NCI-H2227 (cell line): ENCODE data around the gene DCC.
A peak's percentile ranks its signal among the peaks of the same experiment; 100 is the strongest.

Experiments
- DNase-seq: peaks from one replicate; lab custom pipeline; 2025; ENCODE audit not compliant: unreplicated experiment; lab: John Stamatoyannopoulos, UW

The DCC gene

DNA sequence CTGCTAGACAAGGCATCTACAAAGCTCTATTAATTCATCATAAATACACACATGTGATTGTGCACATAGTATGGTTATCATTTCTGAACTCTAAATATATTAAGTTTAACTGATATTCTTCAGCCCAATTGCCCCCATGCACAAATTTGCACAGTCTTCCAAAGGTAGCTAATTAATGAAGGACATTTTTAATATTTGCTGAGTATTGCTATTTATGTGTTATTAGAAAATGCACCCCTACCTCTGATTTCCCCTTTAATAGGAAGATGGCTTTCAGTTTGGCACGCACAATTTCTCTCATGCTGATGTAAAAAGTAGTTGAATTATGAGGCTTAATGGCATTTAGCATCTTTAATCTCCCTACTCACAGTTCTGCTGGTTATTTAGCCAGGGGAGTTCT lies 242.1 kb downstream of the DCC start:
- DNase-seq, result no peak

DNA sequence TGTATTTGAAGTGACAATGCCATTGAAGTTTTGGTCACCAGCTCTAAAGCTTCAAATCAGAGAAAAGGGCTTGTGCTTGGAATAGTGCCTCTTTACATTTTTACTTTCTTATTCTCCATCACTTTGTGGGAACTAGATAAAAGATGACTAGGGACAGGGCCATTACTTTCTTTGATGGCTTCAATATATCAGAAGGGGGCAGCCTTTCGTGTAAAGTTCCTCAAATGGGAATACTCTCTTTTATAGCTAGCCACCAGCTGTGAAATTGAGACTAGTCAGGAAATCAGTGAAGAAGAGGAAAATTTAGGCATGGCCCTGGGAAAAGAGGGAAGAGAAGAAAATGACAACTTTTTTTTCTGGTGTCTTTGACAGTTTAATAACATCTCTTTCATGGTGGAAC lies 242.5 kb downstream of the DCC start:
- no peak for DNase-seq

DNA sequence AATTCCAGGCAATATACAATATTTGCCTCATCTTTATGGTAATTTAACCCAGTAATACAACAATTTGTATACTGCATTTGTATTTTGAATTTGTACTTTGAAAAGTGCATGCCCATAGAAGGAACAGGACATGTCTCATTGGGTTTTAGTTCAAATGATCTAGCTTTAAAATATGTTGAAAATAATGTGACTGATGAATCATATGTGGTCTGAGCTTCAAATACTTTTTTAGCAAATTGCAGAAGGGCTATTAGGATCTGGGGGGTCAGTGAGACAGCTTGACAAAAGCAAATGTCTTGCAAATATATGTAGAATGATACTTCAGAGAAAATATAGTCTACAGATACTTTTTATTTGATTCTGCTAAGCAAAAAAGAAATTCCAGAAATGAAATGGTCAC lies 248.9 kb downstream of the DCC start:
- no peak for DNase-seq

DNA sequence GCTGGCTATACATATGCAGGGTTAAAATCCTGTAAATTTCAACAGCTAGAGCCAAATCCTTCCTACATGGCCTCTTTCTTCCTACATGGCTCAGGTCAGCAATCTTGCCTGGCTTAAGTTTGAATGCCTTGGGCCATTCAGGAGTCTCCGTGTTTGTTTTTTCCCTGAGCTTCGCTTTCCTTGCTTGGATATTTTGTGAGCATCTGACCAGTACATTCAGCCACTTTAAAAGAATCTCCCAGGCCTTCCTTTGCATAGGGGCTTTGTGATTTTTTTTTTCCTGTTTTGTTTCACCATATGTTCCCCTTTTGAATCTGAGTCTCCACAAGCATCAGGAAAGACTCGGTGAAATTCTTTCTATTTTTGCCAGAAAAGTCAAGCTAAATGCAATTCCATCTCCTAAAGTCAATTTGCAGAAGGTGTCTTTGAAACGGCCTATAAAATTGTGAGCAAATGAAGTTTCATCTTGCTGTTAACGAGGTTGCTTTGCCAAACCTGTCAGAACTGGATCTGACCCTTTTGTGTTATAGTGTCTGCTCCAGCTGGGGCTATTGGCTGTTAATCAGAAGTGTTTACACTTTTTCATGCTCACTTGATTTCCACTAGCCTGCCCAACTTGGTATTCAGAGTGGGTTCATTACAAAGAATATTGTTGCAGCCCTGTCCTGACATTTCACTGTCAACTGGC lies 256.9 kb downstream of the DCC start:
- no peak for DNase-seq

DNA sequence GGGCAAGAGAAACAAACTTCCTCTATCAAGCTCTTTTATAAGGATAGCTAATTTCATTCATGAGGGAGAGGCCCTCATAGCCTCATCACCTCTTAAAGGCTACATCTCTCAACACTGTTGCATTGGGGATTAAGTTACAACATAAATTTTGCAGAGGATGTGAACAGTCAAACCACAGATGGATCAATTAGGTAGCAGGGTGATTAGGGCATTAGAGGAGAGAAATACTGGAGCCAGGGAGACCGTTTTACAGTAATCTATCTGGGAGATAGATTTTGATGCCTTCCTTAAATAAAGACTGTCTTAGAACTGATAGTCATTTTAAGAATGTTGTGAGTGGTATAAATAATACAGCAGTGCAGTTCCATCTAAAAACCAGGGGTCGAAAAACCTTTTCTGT lies 258.9 kb downstream of the DCC start:
- DNase-seq, result no peak

DNA sequence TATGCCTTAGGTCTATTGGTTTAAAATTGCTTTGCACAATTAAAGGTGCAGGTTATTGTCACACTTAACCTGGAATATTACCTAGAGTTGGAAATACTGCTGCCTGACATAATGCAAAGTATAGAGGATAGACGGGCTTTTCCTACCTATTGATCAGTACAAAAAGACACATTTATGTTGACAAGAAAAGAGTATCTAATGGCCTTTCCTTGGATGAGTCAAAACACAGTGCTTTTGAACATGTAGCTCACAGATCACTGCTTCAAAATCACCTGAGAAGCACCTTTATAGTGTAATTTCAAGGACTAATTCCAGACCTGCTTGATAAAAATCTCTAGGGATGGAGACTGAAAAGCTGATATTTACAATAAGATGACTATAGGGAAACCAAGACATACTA lies 262.8 kb downstream of the DCC start:
- DNase-seq, result no peak

DNA sequence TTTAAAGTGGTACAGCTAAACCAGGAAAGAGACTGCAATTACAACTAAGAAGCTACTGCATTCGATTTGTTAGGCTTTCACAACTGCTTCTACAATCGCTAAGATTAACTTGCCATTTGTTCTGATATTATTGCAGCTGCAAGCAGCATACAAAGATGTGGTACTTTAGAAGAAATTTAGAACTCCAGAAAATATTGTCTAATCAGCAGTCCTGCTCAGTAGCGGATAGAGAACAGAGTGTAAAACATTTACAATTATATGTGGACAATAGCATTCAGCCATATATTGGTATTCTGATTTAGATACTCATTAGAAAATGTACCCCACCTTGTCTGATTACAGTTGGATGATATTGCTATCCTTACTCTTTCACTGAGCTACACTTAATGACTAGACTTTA lies 265.3 kb downstream of the DCC start:
- DNase-seq, result no peak

DNA sequence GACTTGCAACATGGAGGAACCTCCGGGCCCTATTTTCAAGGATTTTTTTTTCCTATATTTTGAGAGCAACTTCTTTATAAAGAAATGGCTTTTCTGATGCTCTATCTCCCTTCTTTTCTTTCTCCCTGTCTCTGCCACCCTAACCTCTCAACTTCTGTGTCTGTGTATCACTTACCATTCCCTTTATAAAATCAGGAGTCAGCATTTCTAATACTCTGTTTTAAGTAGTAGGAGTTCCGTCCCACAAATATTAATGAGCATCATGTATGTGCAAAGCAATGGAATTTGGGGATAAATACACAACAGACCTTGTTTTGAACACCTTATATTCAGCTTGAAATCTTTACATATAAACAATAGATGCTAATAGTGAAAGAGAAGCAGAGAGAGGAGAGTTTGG lies 268.0 kb downstream of the DCC start:
- no peak for DNase-seq

DNA sequence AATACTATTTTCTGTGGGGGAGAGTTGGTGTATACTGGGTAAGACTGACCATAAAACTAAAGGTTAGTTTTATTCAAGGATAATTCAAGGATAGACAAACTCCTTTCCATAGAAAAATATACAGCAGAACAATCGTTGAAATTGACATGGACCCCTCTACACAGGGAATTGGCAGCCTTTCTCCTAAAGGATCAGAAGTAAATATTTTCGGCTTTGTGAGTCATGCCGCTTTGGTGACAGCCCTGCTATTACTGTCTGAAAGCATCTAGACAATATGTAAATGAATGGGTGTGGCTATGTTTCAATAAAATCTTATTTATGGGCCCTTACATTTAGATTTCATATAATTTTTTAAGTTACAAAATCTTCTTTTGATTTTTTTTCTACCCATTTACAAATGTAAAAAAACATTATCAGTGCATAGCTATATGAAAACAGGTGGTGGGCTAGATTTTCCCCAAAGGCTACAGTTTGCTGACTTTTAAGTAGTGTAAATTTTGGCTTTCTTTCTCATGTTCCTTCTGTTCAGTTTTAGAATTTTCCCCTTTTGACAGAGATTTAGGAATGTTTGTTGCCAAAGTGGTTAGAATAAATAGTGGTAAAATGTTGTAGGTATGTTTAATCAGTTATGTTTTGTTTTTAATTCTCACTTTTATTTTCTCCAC lies 270.6 kb downstream of the DCC start:
- no peak for DNase-seq

DNA sequence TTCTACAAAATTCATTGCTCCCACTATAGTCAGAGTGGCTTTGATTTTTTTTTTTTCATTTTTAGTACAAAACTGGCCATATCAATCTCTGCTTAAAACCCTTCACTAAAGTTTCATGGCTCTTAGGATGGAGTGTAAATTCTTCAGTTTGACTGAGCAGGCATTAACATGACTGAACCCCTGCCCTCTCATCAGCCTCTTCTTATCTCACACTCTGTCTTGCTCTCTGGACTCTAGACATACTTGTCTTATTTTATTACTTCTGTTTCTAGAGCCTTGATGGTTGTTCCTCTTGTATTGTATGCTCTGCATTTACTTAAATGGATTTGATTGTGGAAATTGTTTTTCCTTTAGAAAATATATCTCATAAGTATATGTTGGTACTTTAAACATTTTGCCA lies 272.4 kb downstream of the DCC start:
- no peak for DNase-seq

DNA sequence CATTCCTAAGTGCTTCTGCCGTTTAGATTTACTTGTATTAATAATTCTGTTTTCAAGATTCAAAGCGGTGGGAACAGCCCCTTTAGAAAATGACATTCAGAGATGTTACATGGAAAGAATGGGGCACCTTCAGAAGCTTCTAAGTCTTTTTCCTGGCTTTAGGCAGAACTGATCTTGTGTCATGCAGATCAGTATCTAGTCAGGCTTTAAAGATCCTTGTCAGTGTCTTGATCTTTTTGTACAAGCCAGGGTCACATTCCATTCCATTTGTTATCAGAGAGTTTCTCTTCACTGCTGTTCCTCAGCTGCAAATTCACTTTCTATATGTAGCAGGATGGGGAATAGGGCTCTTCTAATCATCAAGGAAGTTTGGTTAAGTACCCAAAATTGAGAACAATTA lies 275.3 kb downstream of the DCC start:
- DNase-seq, result no peak

DNA sequence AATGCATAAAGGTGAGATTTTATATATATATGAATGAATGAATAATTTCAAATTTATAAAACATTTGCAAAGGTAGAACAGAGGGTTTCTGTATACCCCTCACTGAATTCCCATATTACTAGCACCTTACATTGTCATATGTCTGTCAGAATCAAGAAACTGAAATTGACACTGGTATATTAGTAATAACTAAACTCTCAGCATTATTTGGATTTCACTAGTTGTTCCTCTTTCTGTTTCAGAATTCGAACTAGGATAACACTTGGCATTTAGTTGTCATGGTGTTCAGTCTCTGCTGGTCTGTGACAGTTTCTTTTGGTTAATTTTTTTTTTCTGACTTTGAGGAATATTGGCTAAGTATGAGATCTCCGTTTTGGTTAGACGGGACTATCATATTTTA lies 275.9 kb downstream of the DCC start:
- no peak for DNase-seq

DNA sequence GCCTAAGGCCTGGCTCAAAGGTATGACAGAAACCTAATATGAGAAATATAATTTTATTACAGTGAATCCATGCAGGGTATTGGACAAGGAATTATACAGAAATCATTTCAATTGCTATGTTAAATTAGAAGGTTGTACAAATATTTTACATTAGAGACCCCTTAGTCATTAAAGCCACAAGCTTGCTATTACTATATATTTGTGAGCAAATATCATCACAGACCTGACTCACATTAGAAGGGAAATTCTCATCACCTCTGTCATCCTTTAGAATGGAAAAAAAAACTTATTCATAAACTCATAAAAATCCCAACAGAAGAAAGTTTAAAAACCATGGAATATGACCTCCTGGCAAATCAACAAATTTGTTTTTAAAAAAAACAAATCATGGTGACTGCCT lies 277.9 kb downstream of the DCC start:
- DNase-seq, result no peak

DNA sequence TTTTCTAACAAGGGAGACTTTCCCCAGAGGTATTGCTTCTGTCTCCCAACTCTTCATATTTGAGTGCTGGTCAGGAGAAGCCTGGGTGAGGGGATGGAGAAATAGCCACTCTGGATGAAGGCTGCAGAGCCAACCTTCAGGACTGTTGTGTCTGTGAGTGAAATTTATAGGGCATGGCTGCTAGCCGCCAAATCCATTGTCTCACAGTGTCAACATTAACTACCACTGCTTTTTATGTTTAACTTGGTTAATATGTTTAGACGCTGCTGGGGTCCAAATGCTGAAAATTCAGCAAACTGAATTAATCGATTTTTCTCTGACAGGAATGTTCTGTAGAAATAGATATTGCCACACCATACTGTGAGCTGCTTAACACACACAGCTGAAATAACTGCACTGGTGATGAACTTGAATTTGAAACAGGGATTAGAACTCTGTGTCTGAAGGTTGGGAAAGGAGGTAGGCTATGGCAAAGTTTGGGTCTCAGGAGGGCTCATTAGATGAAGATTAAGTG lies 281.0 kb downstream of the DCC start:
- no peak for DNase-seq

DNA sequence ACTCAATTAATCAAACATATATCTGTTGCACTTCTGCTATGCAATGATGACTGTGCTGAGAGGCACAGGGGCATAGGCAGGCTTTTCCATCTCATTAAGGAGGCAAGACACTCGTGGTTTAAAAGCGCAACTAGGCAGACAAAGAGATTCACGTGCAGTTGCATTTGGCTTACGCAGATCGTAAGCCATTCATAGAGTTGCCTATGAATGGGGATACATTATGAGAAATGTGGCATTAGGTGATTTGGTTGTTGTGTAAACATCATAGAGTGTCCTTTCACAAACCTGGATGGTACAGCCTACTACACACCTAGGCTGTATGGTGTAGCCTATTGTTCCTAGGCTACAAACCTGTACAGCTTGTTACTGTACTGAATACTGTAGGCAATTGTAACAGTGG lies 284.7 kb downstream of the DCC start:
- DNase-seq, result no peak

DNA sequence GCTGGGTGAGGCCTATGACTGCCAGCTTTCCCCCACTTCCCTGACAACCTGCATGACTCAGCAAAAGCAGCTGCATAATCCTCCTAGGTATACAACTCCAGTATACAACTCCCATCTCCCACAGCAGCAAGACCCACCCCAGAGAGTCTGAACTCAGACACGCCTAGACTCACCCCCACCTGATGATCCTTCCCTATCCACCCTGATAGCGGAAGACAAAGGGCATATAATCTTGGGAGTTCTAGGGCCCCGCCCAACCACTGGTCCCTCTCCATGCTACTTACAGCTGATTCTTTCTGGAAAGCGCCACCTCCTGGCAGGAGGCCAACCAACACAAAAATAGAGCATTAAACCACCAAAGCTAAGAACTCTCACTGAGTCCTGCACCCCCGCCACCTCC lies 296.5 kb downstream of the DCC start:
- no peak for DNase-seq

DNA sequence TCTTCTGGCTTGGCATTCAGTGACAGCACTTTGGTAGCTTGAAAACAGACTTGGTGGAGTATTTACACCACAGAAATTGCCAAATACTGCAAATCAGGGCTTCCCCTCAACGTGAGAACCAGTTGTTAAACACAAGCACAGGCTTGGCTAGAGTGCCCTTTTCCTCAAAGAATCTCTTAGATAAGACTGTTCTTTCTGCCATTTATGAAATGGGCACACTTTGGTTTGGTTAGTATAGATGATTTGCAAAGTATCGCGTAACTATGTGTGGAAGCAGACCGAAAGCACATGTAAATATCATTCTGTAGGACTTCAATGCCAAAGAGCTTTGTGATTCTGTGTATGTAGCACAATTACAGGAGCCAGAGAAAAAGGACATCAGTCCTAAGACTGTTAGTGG lies 308.2 kb downstream of the DCC start:
- DNase-seq, result no peak

DNA sequence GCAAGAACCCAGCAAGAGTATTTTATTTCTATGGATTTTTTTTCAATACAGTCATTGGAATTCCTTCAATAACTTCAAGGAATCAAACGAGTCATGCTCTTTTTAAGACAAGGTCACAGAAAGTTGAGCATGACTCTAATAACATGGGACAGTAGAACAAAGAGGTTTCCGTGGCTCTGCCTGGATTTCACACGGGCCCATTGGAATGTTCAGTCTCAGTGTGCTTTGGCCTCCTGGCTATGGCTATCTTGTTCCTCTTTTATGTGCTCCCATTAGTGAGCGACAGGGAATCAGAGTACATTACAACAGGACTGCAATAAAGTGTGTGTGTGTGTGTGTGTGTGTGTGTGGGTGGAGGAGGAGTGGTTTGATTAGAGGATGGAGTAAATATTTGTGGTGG lies 312.4 kb downstream of the DCC start:
- DNase-seq, result no peak

DNA sequence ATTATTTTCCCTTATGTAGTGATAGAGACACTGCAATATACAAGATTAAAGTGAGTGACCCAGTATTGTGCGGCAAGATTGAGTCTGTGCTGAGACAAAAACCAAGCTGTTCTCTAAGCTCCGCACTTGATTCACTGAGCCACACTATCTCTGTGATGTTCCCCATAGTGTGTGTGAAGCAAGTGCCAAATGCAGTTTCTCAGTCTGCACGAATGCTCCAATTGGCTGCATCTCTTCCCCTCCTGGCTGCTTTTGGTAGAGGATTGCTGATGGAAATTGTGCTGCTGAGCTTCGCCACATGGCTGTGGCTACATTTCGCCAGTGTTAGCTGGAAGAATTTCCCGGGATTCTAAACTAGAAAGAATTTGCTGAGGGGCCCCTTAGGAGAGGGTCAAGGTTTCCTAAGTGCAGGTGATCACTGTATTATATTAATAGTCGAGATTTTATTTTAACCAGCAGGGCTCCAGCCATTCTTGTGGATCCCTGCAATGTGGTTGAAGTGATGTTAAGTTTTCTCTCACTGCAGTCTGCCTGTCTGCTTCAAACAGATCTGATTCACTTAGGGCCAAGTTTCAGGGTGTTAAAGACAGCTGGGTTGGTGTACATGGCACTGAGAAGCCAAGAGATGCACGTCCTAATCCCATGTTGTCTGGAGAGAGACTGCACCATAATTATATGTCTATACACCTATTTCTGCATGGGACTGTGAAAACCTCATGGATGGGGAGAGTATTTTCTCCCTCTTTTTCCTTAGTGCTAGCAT lies 317.2 kb downstream of the DCC start:
- peak; percentile 9 for DNase-seq

DNA sequence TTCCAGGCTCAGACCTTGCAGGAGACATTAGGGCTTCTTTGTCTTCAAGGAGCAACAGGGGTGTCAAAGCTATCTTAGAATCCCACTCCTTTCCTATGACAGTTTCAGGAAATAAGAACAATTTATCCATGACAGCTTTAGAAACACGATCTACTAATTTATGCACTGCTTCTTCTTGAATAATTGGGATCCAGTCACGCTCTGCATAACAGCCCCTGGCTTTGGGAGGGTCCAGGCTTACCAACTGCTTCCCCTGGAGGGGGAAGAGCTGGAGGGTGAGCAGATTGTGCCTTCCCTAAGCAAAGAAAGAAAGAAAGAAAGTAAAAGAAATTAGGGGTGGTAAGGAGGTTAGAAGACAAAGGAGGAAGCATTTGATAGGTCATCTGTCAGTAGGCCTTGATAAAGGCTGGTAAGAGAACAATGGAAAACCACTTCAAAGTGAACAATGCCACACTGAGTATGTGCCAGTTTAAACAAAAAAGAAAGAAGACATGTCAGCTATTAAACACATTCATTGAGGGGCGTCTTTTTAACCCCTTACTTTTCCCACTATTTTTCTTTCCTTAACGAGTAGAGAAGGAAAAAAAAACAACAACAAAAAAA lies 327.6 kb downstream of the DCC start:
- no peak for DNase-seq

DNA sequence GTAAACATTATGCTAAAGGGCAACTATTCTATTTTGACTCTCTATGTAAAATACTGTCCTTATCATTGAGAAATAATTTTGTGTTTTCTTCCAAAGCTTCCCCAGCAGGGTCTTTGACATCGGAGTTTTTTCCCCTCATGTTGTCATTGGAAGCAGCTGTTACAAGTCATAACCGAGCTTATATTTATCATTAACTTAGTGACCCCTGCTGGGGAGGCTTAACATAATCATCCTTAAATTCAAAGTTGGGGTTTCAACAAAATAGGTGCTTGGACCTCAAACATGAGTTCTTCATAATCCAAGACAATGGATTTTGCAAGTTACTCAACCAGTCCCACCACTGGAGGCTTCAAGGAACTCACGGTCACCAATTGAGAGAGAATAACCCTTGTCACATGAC lies 330.9 kb downstream of the DCC start:
- DNase-seq, result peak; percentile 7

DNA sequence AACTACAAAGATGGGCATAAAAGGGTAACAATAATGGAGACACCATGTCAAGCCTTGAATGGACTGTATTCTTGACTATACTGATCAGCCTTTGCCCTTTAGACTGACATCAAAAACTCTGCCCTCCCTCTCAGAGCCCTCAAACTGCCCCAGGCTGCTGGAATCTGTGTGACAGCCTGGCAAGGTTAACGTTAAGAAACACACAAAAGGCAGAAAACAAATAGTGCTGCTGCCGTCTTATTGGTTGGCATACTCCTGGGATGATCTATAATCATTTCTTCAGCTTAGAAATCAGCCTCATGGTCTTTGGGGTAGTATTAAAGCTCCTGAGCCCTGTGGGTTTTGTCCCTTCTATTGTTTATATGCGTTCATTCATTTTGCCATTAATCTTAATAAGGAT lies 338.0 kb downstream of the DCC start:
- DNase-seq, result no peak
